Activated CD4-positive, alpha-beta T cell treated with anti-CD3 and anti-CD28 coated beads for 36 hours (primary cell): ENCODE data around the gene ARID1B. TPM values are rescaled to one million over a fixed set of nuclear protein-coding genes. Genes with fewer than 3 reads are reported as not detected.

ENCODE experiments used
- ATAC-seq: fragments of 200-7000 bp; cut with Tn5 transposase; one replicate; pipeline ENCODE4 v1.10.0; 2021; ENCODE audit warnings: mild to moderate bottlenecking, moderate library complexity
- CTCF ChIA-PET: fragments of 350-600 bp; sonication (Branson Sonifier 250); formaldehyde crosslinking; loops from one replicate; lab custom pipeline; 2021; ENCODE audit warnings: antibody characterized with exemption; lab: Charles Lee
- POLR2A ChIA-PET: fragments of 350-600 bp; sonication (Branson Sonifier 250); formaldehyde crosslinking; loops from one replicate; lab custom pipeline; 2021; ENCODE audit warnings: antibody characterized with exemption, inconsistent platforms; lab: Charles Lee
- DNase-seq: peaks from one replicate; pipeline ENCODE4 v3.0.0-alpha.2; 2020
- H3K27ac Mint-ChIP-seq: one replicate; pipeline ENCODE4 v1.8.0; 2021; ENCODE audit warnings: mixed read lengths
- H3K27me3 Mint-ChIP-seq: one replicate; pipeline ENCODE4 v1.8.0; 2021; ENCODE audit warnings: mixed read lengths
- H3K36me3 Mint-ChIP-seq: one replicate; pipeline ENCODE4 v1.8.0; 2021; ENCODE audit warnings: low read depth, mixed read lengths
- H3K4me1 Mint-ChIP-seq: one replicate; pipeline ENCODE4 v1.8.0; 2021; ENCODE audit warnings: mixed read lengths
- H3K4me3 Mint-ChIP-seq: one replicate; pipeline ENCODE4 v1.8.0; 2021; ENCODE audit warnings: mild to moderate bottlenecking, moderate library complexity, mixed read lengths
- H3K9me3 Mint-ChIP-seq: one replicate; pipeline ENCODE4 v1.8.0; 2021; ENCODE audit warnings: low read depth, mixed read lengths
- intact Hi-C, 2 experiments: fragments of 100-400 bp; cut with DNase I in 1 of 2; cut with micrococcal nuclease in 1 of 2; formaldehyde crosslinking; loops; one replicate each; pipeline versions ENCODE4 v1.14.2 to v1.15.1; 2022 to 2024; cut with DNase I, micrococcal nuclease
- total RNA-seq, 2 experiments: library from RNA; stranded (reverse); gene quantifications; one replicate each; pipeline ENCODE4 v1.2.3, GENCODE V29; 2021

ARID1B gene
- 10 to 100 TPM; 42.2 to 53.6 TPM for total RNA-seq

DNA sequence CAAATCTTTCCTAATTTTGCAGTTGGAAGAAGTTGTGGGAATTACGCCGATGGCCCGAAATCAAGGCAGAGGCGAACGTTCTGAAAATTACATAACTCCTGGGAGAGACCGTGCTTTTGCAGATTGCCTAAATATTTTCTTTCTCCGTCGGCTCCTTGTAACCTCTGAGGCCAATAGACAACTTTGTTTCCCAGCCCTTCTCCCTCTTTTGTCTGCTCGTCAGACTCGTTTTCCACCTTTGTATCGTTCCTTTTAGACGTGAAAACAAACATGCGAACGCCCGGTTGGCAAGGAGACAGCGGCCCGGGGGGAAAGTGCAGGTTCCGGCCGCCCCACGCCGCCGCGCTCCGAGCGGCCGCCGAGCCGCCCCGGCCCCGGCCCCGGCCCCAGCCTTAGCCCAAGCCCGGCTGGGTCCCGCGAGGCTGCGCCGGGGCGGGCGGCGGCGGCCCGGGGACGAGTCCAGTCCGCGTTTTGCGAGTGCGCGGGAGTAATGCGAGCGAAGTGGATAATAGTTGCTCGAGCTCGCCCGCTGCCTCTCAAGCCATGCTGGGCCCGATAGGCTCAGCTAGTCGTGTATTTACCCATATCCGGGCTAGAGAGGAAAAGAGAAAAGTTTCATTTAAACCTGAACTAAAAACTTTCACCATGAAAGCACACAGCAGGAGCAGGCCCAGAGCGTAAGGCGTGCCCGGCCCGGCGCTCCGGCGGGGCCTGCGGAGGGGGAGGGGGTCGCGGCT, at the start of gene ARID1B:
ARID1B (plus strand) TSS at position 539 of the 737 bp plus-strand sequence. CDS start 303 bp downstream, outside the sequence.
- H3K27ac Mint-ChIP-seq: peak within 1 kb of the TSS; percentile 98
- intact Hi-C loops: loop anchor here (1.0 to 10.0 kb wide), 9 partner anchors 56 to 498 kb away; no protein-coding TSS in a partner anchor
- DNase-seq (peak; percentile 82), ATAC-seq (peak; percentile 32)
- POLR2A ChIA-PET: interaction anchor here (0.6 to 1.0 kb wide), 3 partner anchors 117 to 1571 kb away, joined by 3 read pairs; no protein-coding TSS in a partner anchor
- H3K4me1 Mint-ChIP-seq: peaks cover 13% of the 10 kb centered on the region
- H3K4me3 Mint-ChIP-seq: peak within 1 kb of the TSS; percentile 85
- no peaks in the 10 kb centered on the region for H3K27me3 Mint-ChIP-seq
- no peaks in the 10 kb centered on the region for H3K9me3 Mint-ChIP-seq
- no peaks in the 10 kb centered on the region for H3K36me3 Mint-ChIP-seq
- CTCF ChIA-PET: interaction anchor here (0.6 to 1.4 kb wide), 5 partner anchors 12 to 1359 kb away, joined by 3 to 7 read pairs (median 3); no protein-coding TSS in a partner anchor

DNA sequence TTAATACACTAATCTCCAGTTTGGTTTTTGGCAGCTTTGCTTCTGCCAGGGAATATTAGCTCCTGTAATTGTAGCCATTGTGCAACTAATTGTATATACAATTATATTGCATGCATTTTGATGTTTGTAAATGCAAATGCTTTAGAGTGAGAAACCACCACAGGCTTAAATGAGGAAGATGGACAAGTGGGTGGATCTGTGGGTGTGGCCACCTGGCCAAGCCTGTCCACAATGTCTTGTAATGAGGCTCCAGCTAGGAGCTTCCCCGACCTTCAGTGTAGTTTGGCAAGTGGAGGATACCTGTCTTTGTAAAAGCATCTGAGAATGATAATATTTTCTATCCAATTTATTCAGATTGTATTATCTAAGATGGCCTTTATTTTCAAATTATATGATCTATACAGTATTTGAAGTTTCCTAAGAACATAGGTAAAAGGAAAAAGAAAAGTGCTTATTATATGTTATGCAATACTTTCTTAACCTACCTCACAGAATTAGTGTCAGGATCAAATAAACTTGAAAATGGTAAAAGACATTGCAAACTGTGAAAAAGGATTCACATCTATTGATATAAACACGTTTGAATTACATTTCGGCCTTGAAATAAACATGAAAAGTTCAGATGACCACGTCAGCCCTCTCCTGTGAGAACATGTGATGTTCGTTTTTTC, 49.3 kb upstream of the ARID1B start:
- Mint-ChIP-seq H3K4me1 (peaks cover 3% of the 10 kb centered on the region), H3K9me3 (no peaks in the 10 kb centered on the region), H3K4me3 (no peak overlapping the region), H3K36me3 (no peaks in the 10 kb centered on the region), H3K27me3 (no peaks in the 10 kb centered on the region), H3K27ac (no peak overlapping the region)
- DNase-seq (no peak), ATAC-seq (no peak)
- ChIA-PET CTCF (interaction anchor here (0.5 to 1.5 kb wide), 4 partner anchors 9 to 107 kb away, joined by 3 to 7 read pairs (median 4); partner anchors contain the start of gene ARID1B), POLR2A (no interaction called here)
- intact Hi-C loops: no loop called here

DNA sequence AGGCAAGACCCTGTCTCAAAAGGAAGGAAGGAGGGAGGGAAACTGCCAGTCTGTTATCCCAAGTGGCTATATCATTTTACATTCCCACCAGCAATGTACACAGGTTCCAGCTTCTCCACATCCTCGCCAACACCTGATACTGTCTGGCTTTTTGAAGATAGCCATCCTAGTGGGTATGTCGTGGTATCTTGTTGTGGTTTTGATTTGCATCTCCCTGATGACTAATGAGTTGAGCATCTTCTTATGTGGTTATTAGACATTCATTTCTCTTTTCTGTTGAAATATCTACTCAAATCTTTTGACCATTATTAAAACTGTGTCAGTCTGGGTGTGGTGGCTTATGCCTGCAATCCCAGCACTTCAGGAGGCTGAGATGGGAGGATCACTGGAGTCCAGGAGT, 47.9 kb upstream of the ARID1B start:
- no peak overlapping the region for H3K4me3 Mint-ChIP-seq
- H3K27me3 Mint-ChIP-seq: no peaks in the 10 kb centered on the region
- ATAC-seq: no peak
- no peak overlapping the region for H3K27ac Mint-ChIP-seq
- H3K4me1 Mint-ChIP-seq: peaks cover 3% of the 10 kb centered on the region
- intact Hi-C loops: no loop called here
- ChIA-PET POLR2A (no interaction called here), CTCF (interaction anchor here (0.5 to 0.7 kb wide), 2 partner anchors 157 to 163 kb away, joined by 3 read pairs; no protein-coding TSS in a partner anchor)
- H3K9me3 Mint-ChIP-seq: no peaks in the 10 kb centered on the region
- DNase-seq: no peak
- H3K36me3 Mint-ChIP-seq: no peaks in the 10 kb centered on the region

DNA sequence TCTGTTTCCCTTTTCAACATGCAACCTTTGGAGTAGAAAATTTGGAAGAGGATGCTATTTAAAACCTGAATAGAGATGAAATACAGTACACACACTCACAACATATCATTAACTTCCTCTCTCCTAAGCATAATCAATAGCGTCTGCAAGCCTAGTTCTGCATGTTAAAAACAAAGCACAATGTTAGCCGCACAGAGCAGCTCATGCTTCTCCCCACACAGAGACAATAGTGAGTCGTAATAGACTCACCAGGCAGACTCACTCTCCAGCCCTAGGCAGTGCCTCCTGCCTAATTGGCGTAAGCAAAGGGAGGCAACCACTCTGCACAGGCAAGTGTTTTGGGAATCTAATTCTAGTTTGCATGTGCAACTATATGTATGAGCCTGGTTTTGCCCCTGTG, 45.8 kb upstream of the ARID1B start:
- ChIA-PET CTCF (no interaction called here), POLR2A (no interaction called here)
- H3K9me3 Mint-ChIP-seq: no peaks in the 10 kb centered on the region
- no peaks in the 10 kb centered on the region for H3K27me3 Mint-ChIP-seq
- DNase-seq (peak; percentile 10), ATAC-seq (peak; percentile 80)
- intact Hi-C loops: no loop called here
- H3K4me3 Mint-ChIP-seq: no peak overlapping the region
- no peaks in the 10 kb centered on the region for H3K36me3 Mint-ChIP-seq
- H3K27ac Mint-ChIP-seq: no peak overlapping the region
- peaks cover 3% of the 10 kb centered on the region for H3K4me1 Mint-ChIP-seq

DNA sequence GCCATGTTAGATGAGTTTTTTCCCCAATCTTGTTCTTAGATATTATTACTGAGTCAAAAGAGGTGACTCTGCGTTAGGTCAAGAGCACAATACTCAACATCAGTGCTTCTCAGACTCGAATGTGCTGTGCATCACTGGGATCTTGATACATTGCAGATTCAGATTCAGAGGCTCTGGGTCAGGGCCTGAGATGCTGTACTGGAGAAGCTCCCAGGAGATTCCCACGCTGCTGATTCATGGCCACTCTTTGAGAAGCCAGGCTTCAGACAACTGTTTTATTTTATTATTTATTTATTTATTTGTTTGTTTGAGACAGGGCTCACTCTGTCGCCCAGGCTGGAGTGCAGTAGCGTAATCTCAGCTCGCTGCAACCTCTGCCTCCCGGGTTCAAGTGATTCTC, 41.4 kb upstream of the ARID1B start:
- H3K4me3 Mint-ChIP-seq: no peak overlapping the region
- CTCF ChIA-PET: no interaction called here
- no peaks in the 10 kb centered on the region for H3K4me1 Mint-ChIP-seq

DNA sequence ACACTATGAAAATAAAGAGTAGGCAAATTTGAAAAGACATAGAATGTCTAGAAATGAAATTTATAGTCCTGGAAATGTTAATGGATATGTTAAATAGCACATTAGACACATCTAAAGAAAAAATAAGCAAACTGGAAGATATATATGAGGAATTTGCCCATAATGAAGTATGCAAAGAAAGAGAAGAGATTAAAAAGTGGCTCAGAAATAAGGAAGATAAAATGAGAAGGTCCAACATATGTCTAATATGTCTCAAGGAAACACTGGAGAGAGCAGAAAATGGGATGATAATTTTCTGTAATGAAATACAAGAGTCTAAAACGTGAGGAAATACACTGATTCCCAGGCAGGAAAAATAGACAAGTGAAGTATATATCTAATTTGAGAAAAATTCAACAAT, 36.6 kb upstream of the ARID1B start:
- ATAC-seq: no peak
- no peak for DNase-seq
- Mint-ChIP-seq H3K27me3 (peaks cover 2% of the 10 kb centered on the region), H3K9me3 (peaks cover 9% of the 10 kb centered on the region), H3K36me3 (peaks cover 3% of the 10 kb centered on the region), H3K4me1 (no peaks in the 10 kb centered on the region), H3K27ac (peak overlapping the region; percentile 3), H3K4me3 (no peak overlapping the region)
- CTCF ChIA-PET: no interaction called here
- intact Hi-C loops: no loop called here
- POLR2A ChIA-PET: no interaction called here

More for the DNA sequence above, 41.4 kb upstream of the ARID1B start:
- Mint-ChIP-seq H3K27ac (no peak overlapping the region), H3K36me3 (peaks cover 3% of the 10 kb centered on the region), H3K9me3 (peaks cover 8% of the 10 kb centered on the region), H3K27me3 (no peaks in the 10 kb centered on the region)
- intact Hi-C loops: no loop called here
- DNase-seq (no peak), ATAC-seq (no peak)
- POLR2A ChIA-PET: no interaction called here

DNA sequence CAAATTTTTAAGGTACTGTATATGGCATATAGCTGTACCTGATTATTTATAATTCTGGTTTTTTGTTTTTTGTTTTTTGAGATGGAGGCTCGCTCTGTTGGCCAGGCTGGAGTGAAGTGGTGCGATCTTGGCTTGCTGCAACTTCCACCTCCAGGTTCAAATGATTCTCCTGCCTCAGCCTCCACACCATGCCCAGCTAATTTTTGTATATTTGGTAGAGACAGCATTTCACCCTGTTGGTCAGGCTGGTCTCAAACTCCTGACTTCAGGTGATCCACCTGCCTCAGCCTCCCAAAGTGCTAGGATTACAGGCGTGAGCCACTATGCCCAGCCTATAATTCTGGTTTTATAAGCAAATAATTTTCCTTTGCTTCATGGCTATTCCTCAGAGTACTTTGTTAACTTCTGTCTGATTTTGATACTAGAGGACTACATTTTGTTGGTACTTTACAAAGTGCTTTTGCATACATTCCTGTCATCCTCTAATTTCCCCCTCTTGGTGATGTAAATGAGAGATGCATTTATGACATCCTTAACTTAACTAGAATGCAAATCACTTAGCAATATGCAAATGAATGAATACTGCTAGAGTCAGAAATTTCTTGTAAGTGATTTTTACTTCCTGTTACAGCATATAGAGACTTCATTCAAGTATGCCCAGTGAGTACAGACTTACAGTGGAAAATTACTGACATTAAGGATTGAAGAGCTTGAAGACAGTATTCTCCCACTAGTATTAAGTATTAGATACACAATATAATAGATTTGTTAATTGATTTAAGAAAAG, 35.7 kb upstream of the ARID1B start:
- intact Hi-C loops: no loop called here
- Mint-ChIP-seq H3K36me3 (peaks cover 3% of the 10 kb centered on the region), H3K4me3 (no peak overlapping the region), H3K4me1 (no peaks in the 10 kb centered on the region), H3K9me3 (peaks cover 9% of the 10 kb centered on the region), H3K27ac (no peak overlapping the region), H3K27me3 (peaks cover 3% of the 10 kb centered on the region)
- DNase-seq (no peak), ATAC-seq (peak; percentile 93)
- POLR2A ChIA-PET: no interaction called here
- CTCF ChIA-PET: no interaction called here

DNA sequence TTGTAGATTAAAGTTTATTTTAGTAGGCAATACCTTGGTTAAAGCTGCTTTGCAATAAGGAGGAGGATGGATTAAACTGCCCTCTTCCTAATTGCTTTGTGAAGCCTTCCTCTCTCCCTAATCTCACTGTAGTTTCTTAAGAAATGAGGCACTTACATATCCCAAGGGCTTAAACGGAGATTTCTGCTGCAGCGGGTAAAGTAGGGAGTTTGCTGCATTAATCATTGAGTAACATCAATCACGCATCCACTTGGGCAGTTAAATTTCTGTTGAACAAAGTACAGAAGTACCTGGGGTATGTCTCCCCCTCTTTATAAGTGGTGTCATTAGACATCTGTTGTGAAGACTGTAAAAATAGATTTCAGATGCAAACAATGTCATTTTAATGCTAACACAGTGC, 29.5 kb upstream of the ARID1B start:
- intact Hi-C loops: no loop called here
- no peaks in the 10 kb centered on the region for H3K4me1 Mint-ChIP-seq
- DNase-seq (no peak), ATAC-seq (no peak)
- peaks cover 3% of the 10 kb centered on the region for H3K27me3 Mint-ChIP-seq
- ChIA-PET POLR2A (interaction anchor here (0.7 kb wide), 1 partner anchor 1074 kb away, joined by 9 read pairs; no protein-coding TSS in a partner anchor), CTCF (no interaction called here)
- no peak overlapping the region for H3K27ac Mint-ChIP-seq
- H3K4me3 Mint-ChIP-seq: no peak overlapping the region
- H3K9me3 Mint-ChIP-seq: no peaks in the 10 kb centered on the region
- no peaks in the 10 kb centered on the region for H3K36me3 Mint-ChIP-seq

DNA sequence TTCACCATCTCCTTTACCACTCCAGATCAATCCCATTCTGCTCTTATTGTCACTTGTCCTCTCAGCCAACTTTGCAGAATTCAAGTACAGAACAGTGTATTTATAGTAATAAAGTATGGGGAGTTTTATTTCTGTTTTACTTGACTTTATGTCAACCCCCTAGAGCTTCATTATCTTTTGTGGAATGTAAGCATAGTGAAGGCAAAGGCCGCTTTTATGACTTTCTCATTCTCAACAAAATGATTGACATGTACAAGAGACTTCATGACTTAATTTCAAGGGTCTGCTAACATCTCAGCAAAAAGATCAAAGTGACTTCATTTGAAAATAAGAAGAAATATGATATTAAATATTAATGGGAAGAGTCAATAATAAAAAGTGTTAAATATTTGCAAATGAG, 28.7 kb upstream of the ARID1B start:
- H3K36me3 Mint-ChIP-seq: no peaks in the 10 kb centered on the region
- no peak overlapping the region for H3K4me3 Mint-ChIP-seq
- CTCF ChIA-PET: no interaction called here
- intact Hi-C loops: no loop called here
- POLR2A ChIA-PET: interaction anchor here (0.7 kb wide), 1 partner anchor 213 kb away, joined by 4 read pairs; no protein-coding TSS in a partner anchor
- no peaks in the 10 kb centered on the region for H3K4me1 Mint-ChIP-seq
- no peak for ATAC-seq
- DNase-seq: no peak
- no peak overlapping the region for H3K27ac Mint-ChIP-seq
- no peaks in the 10 kb centered on the region for H3K9me3 Mint-ChIP-seq
- H3K27me3 Mint-ChIP-seq: peaks cover 3% of the 10 kb centered on the region

DNA sequence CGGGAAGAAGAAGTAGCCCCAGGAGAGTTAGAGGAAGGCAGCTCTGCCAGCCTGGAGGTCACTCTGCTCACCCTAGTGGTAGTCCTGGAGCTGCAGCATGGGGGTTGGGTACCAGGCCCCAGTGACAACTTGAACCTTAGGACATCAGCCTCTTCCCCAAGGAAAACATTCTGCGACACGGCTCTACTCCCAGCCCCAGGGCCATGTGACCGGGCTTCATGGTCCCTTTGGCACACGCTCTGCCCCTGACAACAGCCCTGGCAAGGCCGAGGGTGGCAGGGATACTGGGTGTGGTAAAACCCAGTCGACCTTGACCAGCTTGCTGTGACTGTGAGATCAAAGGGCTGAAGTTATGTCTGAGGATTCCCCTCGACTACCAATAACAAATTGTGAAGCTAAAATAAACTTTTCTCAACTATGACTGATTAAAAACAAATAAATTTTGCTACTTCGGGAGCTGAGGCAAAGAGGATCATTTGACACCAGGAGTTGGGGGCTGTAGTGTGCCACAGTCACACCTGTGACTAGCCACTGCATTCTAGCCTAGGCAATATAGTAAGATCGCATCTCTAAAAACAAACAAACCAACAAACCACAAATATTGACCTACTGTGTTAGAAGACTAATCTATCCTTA, 24.4 kb upstream of the ARID1B start:
- no peak for DNase-seq

More for the DNA sequence above, 24.4 kb upstream of the ARID1B start:
- H3K27me3 Mint-ChIP-seq: peaks cover 5% of the 10 kb centered on the region
- CTCF ChIA-PET: interaction anchor here (0.8 to 2.0 kb wide), 3 partner anchors 9 to 93 kb away, joined by 3 to 7 read pairs (median 4); no protein-coding TSS in a partner anchor
- H3K4me3 Mint-ChIP-seq: no peak overlapping the region
- POLR2A ChIA-PET: no interaction called here
- no peaks in the 10 kb centered on the region for H3K4me1 Mint-ChIP-seq
- intact Hi-C loops: no loop called here
- H3K27ac Mint-ChIP-seq: no peak overlapping the region
- H3K36me3 Mint-ChIP-seq: no peaks in the 10 kb centered on the region
- no peaks in the 10 kb centered on the region for H3K9me3 Mint-ChIP-seq
- ATAC-seq: no peak
